Calu3 (cell line): ENCODE measurements around the gene RXRB. TPM values are rescaled to one million over a fixed set of nuclear protein-coding genes. Genes with fewer than 3 reads are reported as not detected.

Source experiments
- BruUV-seq: library from RNA; stranded (reverse); fragments of 400-500 nt; replicated peaks from 2 replicates; lab custom pipeline; 2021; lab: Mats Ljungman, UMichigan
- CTCF ChIA-PET: fragments of 300-600 bp; sonication (Branson Sonifier 250); formaldehyde crosslinking; loops from one replicate; lab custom pipeline; 2022; ENCODE audit warnings: antibody characterized with exemption; lab: Charles Lee
- DNase-seq: peaks from one replicate; pipeline ENCODE4 v3.0.0; 2022
- H3K27ac Mint-ChIP-seq: one replicate; pipeline ENCODE4 v1.8.0; 2022; ENCODE audit warnings: mixed read lengths; ENCODE audit not compliant: unreplicated experiment
- H3K27me3 Mint-ChIP-seq: one replicate; pipeline ENCODE4 v1.8.0; 2022; ENCODE audit warnings: mixed read lengths; ENCODE audit not compliant: unreplicated experiment
- H3K36me3 Mint-ChIP-seq: one replicate; pipeline ENCODE4 v1.8.0; 2022; ENCODE audit warnings: mild to moderate bottlenecking, moderate library complexity, mixed read lengths; ENCODE audit not compliant: insufficient read depth, unreplicated experiment
- H3K4me1 Mint-ChIP-seq: one replicate; pipeline ENCODE4 v1.8.0; 2022; ENCODE audit warnings: mild to moderate bottlenecking, low read depth, mixed read lengths; ENCODE audit not compliant: unreplicated experiment
- H3K4me3 Mint-ChIP-seq: one replicate; pipeline ENCODE4 v1.8.0; 2022; ENCODE audit warnings: mild to moderate bottlenecking, low read depth, moderate library complexity, mixed read lengths; ENCODE audit not compliant: unreplicated experiment
- H3K9me3 Mint-ChIP-seq: one replicate; pipeline ENCODE4 v1.8.0; 2022; ENCODE audit warnings: low read depth, mixed read lengths; ENCODE audit not compliant: unreplicated experiment
- CTCF ChIP-seq: fragments of 200-600 bp; IDR thresholded peaks from one replicate; pipeline ENCODE4 v1.8.0; 2022; ENCODE audit warnings: antibody characterized with exemption; ENCODE audit not compliant: unreplicated experiment
- intact Hi-C: fragments of 100-400 bp; cut with micrococcal nuclease; formaldehyde crosslinking; loops from one replicate; pipeline ENCODE4 v1.10.0; 2022; ENCODE audit not compliant: unreplicated experiment
- total RNA-seq: library from RNA; stranded (reverse); gene quantifications from 2 replicates; pipeline ENCODE4 v1.2.3, GENCODE V29; 2022

The RXRB gene
- total RNA-seq, 1 experiment from 2014 or later: 78.3 TPM

GRCh38 chr6:33211136-33211535 lies 10.7 kb upstream of the RXRB start:
- CTCF ChIA-PET: no interaction called here
- Mint-ChIP-seq H3K4me3 (no peak overlapping the region), H3K27ac (no peak overlapping the region), H3K9me3 (no peaks in the 10 kb centered on the region), H3K36me3 (peaks cover 56% of the 10 kb centered on the region), H3K27me3 (peaks cover 48% of the 10 kb centered on the region), H3K4me1 (peaks cover 36% of the 10 kb centered on the region)
- intact Hi-C loops: no loop called here
- no peak for DNase-seq
- TF ChIP-seq CTCF: no peak
- BruUV-seq: no TSS peak

DNA sequence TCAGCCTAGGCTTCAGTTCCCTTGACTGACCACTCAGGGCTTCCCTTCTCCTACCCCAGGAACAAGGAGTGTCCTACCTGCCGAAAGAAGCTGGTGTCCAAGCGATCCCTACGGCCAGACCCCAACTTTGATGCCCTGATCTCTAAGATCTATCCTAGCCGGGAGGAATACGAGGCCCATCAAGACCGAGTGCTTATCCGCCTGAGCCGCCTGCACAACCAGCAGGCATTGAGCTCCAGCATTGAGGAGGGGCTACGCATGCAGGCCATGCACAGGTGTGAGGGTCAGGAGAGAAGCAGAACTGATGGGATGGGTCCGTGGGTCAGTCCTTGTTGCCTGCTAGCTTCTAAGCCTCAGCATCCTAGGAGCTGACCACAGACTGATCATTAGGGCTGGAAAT lies 9.4 kb upstream of the RXRB start:
- no peak for TF ChIP-seq CTCF
- DNase-seq: no peak
- Mint-ChIP-seq H3K27me3 (peaks cover 35% of the 10 kb centered on the region), H3K9me3 (no peaks in the 10 kb centered on the region), H3K27ac (no peak overlapping the region), H3K4me1 (peaks cover 49% of the 10 kb centered on the region), H3K4me3 (peak overlapping the region; percentile 83), H3K36me3 (peaks cover 69% of the 10 kb centered on the region)
- BruUV-seq: no TSS peak
- CTCF ChIA-PET: interaction anchor here (1.9 kb wide), 1 partner anchor 39 kb away, joined by 13 read pairs; no protein-coding TSS in a partner anchor
- intact Hi-C loops: loop anchor here (5.0 kb wide), 1 partner anchor 37 kb away; no protein-coding TSS in a partner anchor

GRCh38 chr6:33208091-33208967 lies 7.9 kb upstream of the RXRB start, which contains the start of gene RING1:
Gene RING1 (plus strand): TSS chr6:33208500. CDS start chr6:33208823, 323 bp downstream.
- DNase-seq: peak; percentile 92
- TSS peak; percentile 99 for BruUV-seq
- Mint-ChIP-seq H3K4me3 (peak within 1 kb of the TSS; percentile 83), H3K27me3 (peaks cover 20% of the 10 kb centered on the region), H3K9me3 (no peaks in the 10 kb centered on the region), H3K4me1 (peaks cover 55% of the 10 kb centered on the region), H3K27ac (peak within 1 kb of the TSS; percentile 94), H3K36me3 (peaks cover 74% of the 10 kb centered on the region)
- CTCF ChIA-PET: interaction anchor here (0.5 to 1.9 kb wide), 6 partner anchors 20 to 112 kb away, joined by 3 to 13 read pairs (median 4); no protein-coding TSS in a partner anchor
- intact Hi-C loops: loop anchor here (5.0 kb wide), 1 partner anchor 39 kb away; no protein-coding TSS in a partner anchor
- TF ChIP-seq CTCF: no peak

- Mint-ChIP-seq H3K4me1 (peaks cover 55% of the 10 kb centered on the region), H3K9me3 (no peaks in the 10 kb centered on the region), H3K36me3 (peaks cover 74% of the 10 kb centered on the region), H3K4me3 (peak overlapping the region; percentile 83), H3K27me3 (peaks cover 12% of the 10 kb centered on the region), H3K27ac (peak overlapping the region; percentile 94)
- peak; percentile 60 for DNase-seq
- BruUV-seq: no TSS peak
- intact Hi-C loops: loop anchor here (5.0 kb wide), 1 partner anchor 40 kb away; no protein-coding TSS in a partner anchor
- CTCF ChIA-PET: interaction anchor here (0.5 to 1.9 kb wide), 4 partner anchors 20 to 112 kb away, joined by 4 to 13 read pairs (median 4); no protein-coding TSS in a partner anchor
- TF ChIP-seq CTCF: no peak
These were observed 7.2 kb upstream of the RXRB start for GRCh38 chr6:33207552-33208090.
